HepG2 (cell line): ENCODE results near the gene ALDH1A1.

ENCODE experiments used
- CREBL2 ChIP-seq: sonication (generic); formaldehyde crosslinking; IDR thresholded peaks from 2 replicates; pipeline ENCODE4 v1.8.1; 2023; ENCODE audit warnings: missing genetic modification reagents, mild to moderate bottlenecking, borderline replicate concordance
- EP300 ChIP-seq, 3 experiments: sonication (generic) in 1 of 3; formaldehyde crosslinking in 1 of 3; IDR thresholded peaks; 2 replicates each; pipeline versions ENCODE4 v1.5.1 to v1.6.1; 2011 to 2020; ENCODE audit warnings: low read depth in 2 of 3, low read length in 2 of 3, borderline replicate concordance in 1 of 3, improper control_type of control experiment in 1 of 3, mild to moderate bottlenecking in 1 of 3, missing genetic modification reagents in 1 of 3, moderate library complexity in 1 of 3
- FLYWCH1 ChIP-seq: sonication (generic); formaldehyde crosslinking; IDR thresholded peaks from 2 replicates; pipeline ENCODE4 v1.8.1; 2023; ENCODE audit warnings: mild to moderate bottlenecking, missing genetic modification reagents
- GMEB1 ChIP-seq: sonication (generic); formaldehyde crosslinking; IDR thresholded peaks from 2 replicates; pipeline ENCODE4 v1.5.1; 2020; ENCODE audit warnings: missing genetic modification reagents, mild to moderate bottlenecking, borderline replicate concordance
- KDM1A ChIP-seq: IDR thresholded peaks from 2 replicates; pipeline ENCODE4 v1.6.1; 2016; ENCODE audit warnings: missing compliant biosample characterization
- NR0B2 ChIP-seq: sonication (generic); formaldehyde crosslinking; IDR thresholded peaks from 2 replicates; pipeline ENCODE4 v1.4.0; 2020; ENCODE audit warnings: mild to moderate bottlenecking, missing genetic modification reagents
- POLR2A ChIP-seq, 2 experiments: IDR thresholded peaks; 2 replicates each; pipeline ENCODE4 v1.6.1; 2011; ENCODE audit warnings: low read depth in 2 of 2, low read length in 2 of 2, mild to moderate bottlenecking in 1 of 2, moderate library complexity in 1 of 2; ENCODE audit not compliant: insufficient read depth in 1 of 2
- SNAPC2 ChIP-seq: sonication (generic); formaldehyde crosslinking; IDR thresholded peaks from 2 replicates; pipeline ENCODE4 v1.8.1; 2022; ENCODE audit warnings: mild to moderate bottlenecking, missing genetic modification reagents
- ZFX ChIP-seq: sonication (generic); formaldehyde crosslinking; IDR thresholded peaks from 2 replicates; pipeline ENCODE4 v1.4.0; 2020; ENCODE audit warnings: mild to moderate bottlenecking, low read depth, missing genetic modification reagents, moderate library complexity
- ZNF274 ChIP-seq: sonication (generic); formaldehyde crosslinking; IDR thresholded peaks from 2 replicates; pipeline ENCODE4 v1.5.1; 2020; ENCODE audit warnings: mild to moderate bottlenecking, missing genetic modification reagents
- ZNF792 ChIP-seq: IDR thresholded peaks from 2 replicates; pipeline ENCODE4 v1.6.1; 2016
- ZSCAN25 ChIP-seq: sonication (generic); formaldehyde crosslinking; IDR thresholded peaks from 2 replicates; pipeline ENCODE4 v1.8.0; 2022; ENCODE audit warnings: mild to moderate bottlenecking, missing genetic modification reagents
- ZSCAN29 ChIP-seq: sonication (generic); formaldehyde crosslinking; conservative IDR thresholded peaks from 2 replicates; pipeline ENCODE4 v1.4.0; 2020; ENCODE audit warnings: mild to moderate bottlenecking, missing genetic modification reagents

- no peak for TF ChIP-seq ZNF274
- no peak for TF ChIP-seq EP300 (IDR thresholded peaks at IDR 0.05; ENCODE audit: low read depth in 2 of 2, low read length in 2 of 2)
- TF ChIP-seq EP300 (CRISPR knock-in tag; IDR thresholded peaks at IDR 0.05; ENCODE audit: borderline replicate concordance) = no peak
- TF ChIP-seq NR0B2 (CRISPR knock-in tag) = no peak
- TF ChIP-seq ZSCAN29 (CRISPR knock-in tag) = no peak
- TF ChIP-seq ZSCAN25 (CRISPR knock-in tag) = no peak
- TF ChIP-seq POLR2A (IDR thresholded peaks at IDR 0.05; ENCODE audit: insufficient read depth in 1 of 2, low read depth in 2 of 2, low read length in 2 of 2) = no peak
- no peak for TF ChIP-seq ZNF792 (CRISPR knock-in tag)
- no peak for TF ChIP-seq CREBL2 (CRISPR knock-in tag)
- no peak for TF ChIP-seq GMEB1
- no peak for TF ChIP-seq FLYWCH1
- no peak for TF ChIP-seq SNAPC2 (CRISPR knock-in tag)
- TF ChIP-seq KDM1A = no peak
- no peak for TF ChIP-seq ZFX (CRISPR knock-in tag)
These were observed 29.4 kb upstream of the ALDH1A1 start for GRCh38 chr9:72982146-72982799.
